HG03575 (cell line): Measurements from ENCODE around the gene ALX4.

Experiments used
- ATAC-seq: cut with Tn5 transposase; IDR thresholded peaks from one replicate; pipeline ENCODE4 v1.9.1; 2021; ENCODE audit not compliant: unreplicated experiment, insufficient number of reproducible peaks, low FRiP score; ENCODE audit errors: extremely low read depth

ALX4 gene

DNA sequence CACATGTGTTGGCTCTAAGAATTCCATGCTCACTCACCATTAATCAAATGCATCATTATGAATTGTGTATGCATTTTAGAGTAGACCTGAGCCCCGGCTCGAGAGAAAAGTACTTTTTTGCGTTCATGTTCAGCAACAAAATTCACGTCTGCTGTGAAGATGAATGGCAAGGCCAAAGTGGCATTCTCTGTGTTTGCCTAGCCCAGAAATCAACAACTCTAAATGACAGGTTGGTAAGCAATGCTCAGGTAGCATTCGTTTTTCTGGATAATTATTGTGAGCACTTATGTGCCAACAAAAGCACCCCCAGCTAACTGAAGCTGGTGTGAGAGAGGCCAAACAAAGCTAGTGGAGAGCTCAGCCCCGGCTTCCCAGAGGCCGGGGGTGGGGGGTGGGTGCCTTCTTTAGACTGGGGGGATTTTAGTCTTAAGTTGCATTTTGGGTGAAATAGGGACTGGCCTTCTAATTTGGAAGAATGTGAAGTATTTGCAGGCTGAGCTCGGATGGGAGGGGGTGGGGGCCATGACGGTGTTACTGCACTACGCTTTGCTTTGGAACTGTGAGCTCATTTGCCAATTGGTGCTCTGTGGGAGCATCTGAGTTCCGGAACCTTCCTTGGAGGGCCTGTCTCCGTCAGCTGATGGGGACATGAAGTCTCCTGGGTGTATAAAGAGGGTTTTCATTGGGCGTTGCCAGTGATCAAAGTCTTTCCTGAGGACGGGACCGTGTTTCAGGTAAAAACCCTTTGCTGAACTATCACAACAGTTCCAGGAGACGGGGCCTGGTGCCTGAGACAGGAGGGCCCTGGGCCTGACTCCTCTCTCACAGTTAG lies 29.0 kb upstream of the ALX4 start:
- ATAC-seq = no peak

DNA sequence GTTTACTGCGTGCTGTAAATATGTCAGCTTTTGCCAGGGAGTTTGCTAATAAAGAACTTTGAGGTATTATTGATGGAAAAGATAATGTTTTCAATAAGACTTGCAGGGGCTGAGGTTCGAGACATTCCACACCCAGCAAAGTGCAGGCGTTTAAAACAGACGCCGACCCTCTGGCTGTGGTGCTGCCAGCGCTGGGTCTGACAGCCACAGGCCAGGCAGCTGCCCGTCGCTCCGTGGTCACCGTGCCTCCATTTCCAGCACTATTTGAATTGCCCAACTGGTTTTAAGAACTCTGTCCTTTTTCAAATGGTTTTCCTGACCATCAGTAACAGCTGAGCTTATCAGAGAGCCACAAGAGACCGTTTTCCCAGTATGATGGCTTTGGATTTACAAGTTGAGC lies 28.1 kb upstream of the ALX4 start:
- no peak for ATAC-seq

DNA sequence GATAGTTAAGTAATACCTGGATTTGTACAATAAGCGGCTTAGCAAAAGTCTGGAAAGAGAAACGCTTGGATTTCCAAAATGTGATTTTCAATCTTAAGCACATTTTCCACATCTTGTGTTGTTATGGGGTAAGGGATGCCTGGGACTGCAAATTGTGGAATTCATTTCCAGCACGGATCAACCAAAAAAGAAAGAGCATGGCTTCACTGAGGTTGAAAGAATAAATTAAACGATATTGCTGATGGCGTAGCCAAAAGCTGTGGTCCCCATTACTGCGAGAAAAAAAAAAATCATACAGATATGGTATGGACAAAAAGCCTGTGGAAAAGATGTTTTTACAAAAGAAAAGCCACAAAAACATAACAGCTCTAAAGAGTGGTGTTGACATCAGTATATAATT lies 26.0 kb upstream of the ALX4 start:
- ATAC-seq = no peak

DNA sequence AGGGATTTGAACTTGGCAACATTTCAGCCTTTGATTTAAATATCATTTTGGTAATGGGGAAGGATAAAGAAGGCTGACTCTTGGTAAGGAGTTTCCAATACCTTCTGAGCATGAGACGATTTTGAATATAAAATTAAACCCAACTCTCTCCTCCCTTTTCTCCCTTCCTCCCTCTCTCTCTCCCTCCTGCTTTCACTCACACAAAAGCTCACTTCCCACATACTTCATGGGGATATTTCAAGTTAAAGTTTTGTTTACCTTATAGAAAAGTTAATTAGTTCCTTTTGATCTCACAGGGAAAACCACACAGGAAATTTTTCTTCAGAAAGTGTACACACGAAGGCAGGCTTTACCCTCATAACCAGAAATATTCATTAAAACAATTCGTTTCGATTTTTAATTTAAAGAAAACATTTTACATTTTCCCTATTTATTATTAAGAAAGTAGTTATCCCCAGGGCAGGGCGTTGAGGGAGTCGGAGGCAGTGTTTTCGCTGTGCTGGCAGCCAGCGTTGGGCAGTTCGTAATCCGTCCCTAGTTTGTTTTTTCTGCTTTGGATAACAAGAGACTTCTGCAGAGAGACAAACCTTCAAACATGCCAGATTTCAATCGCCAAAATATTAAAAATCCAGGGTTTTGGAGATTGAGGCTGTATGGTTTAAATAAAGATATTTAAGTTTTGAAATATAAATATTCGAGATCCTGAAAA lies 25.3 kb upstream of the ALX4 start:
- ATAC-seq = no peak

DNA sequence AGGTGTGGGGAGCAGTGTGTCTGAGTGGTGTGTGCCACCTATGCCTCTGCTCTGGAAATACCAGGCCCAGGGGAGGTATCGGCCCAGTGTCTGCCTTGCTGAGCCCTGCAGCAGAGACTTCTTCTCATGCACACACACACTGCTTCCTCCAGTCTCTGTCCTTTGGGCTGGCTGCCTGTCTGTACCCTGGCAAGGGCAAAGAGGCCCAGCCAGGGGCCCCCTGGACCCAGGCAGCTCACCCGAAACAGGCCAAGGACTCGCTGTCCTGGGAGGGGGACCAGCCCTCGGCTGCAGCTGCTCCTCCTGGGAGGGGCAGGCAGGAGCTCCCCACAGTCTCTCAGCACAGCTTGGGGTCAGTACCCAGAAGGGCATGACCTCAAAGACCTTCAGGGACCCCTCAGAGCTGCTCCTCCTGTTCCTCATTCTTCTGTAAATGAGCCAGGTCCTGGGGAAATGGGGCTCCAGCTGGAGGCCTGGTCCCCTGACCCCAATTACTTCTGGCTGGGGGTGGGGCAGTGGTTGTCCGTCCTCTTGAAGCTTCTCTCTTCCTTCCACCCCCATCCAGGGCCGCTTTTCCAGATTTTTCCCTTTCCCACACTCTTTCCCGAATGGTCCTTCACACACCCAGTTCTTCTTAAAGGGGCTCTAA lies 24.5 kb upstream of the ALX4 start:
- no peak for ATAC-seq

DNA sequence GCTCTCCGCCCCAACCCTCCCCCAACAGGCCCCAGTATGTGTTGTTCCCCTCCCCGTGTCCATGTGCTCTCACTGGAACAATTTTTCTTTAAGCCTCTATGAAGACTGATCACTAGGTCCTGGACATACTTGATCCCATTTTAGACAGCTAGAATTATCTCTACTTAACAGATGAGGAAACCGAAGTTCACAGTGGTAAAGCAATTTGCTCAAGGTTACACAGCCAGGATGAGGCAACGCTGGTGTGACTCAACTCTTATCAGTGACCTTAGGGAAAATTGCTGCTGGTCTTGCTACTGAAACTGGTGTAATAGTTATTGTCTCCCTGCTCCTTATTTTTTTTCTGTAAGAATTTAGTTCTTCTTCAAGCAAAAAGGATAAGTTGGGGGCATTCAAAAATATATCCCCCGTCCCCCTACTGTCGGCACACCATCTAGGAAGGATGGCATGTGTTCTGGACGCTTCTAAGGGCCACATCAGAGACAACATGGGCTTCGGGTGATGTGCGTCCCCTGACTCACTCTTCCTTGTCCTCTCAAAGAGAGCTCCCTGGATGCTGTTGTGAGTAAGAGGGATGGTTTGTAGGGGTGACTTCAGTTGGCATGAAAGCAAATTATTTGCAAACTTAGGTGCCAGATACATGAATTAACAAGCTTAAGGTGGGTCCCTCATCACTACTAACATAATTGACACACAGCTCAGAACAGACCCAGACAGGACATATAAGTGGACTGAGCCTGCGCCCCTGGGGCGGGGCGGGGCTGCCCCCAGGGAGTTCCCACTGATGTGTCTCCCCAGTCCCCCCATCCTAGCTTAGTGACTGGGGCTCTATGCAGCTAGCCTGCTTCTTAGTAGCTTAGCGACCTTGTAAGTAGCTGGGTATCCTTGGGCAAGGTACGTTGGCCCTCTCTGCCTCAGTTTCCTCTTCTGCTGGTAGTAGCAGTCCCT lies 23.6 kb upstream of the ALX4 start:
- ATAC-seq = no peak

DNA sequence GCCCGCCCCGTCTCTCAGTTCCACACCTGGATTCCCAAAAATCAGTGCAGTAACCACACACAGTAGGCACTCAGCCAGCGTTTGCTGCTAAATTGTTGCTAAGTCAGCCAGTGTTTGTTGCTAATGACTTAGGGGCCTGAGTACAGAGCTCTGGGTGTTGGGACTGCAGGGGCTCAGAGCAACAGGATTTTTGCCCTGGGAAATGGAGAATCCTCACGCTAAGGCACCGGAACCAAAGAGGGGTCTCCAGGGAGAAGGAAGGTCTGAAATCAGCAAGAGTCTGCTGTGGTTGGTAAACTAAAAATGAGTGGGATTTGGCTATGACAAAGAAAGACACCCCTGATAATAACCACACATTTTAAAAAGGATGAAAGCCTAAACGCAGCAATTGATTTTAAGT lies 22.7 kb upstream of the ALX4 start:
- no peak for ATAC-seq

DNA sequence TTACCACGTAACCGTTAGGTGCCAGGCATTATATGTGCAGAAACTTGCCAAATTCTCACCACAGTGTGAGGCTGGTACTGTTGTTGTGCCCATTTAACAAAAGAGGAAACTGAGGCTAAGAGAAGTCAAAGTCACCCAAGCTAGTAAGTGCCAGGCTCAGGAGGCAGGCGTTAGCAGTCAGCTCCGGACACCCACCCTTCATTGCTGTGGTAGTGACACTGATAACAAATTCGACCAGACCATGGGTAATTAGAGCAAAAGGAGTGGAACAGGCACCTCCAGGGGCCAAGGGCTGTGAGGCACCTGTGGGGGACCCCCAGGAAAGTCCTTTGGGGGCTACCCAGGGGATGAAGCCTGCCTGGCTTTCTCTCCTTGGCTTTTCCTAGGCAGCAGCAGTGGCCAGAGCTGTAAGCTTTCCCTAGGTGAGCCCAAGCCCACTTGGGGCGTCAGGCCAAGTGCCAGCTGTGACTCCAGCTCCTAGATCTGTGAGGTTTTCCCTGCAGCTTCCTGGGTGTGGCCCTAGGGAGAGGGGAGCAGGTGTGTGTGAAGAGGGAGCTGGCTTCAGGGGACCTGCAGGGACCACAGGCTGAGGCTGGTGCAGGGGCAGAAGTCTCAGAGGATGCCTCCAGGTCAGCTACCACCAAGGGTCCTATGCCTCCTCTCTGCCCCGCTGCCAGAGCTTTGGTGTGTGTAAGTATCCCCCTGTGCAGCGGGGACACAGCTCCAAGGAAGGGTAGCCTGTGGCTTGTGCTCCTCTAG lies 19.7 kb upstream of the ALX4 start:
- ATAC-seq = no peak

DNA sequence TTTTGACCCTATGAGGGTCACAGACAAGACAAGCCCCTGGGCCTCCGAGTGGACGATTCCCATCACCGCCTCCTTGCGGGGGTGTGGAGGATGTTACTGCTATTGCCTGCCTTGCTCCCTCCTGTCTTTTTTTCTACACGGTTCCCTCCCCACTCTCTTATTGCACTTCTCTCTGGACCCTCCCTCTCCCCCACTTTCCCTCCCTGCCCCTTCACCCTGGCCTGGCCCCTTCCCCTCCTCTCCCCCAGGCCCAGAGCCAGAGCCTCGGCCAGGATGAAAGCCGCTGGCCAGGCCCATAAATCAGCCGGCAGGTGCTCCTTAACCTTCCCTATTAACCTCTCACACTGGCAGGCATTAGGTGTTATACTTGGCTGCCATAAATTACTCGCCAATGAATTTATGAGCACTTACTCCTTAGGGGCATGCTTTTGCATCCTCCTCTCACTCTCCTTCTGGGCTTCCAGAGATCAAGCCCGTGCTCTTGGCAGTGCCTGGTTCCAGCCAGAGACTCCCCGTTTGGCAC lies 18.3 kb upstream of the ALX4 start:
- no peak for ATAC-seq

DNA sequence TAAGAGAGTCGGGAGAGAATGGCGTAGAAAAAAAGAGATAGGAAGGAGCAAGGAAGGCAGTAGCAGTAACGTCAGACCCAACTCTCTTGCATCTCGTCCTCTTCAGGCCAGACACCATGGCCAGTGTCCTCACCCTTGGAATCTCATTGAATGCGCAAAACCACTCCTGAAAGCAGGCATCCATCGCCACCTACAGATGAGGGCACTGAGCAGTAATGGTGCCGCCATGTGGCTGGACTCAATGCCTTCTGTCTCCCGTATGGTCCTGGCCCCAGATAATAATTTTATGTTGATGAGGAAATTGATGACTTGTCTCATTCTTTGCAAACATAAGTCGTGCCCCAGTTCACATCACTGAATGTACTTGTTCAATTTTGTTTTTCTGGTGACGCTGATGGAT lies 17.8 kb upstream of the ALX4 start:
- ATAC-seq = no peak

DNA sequence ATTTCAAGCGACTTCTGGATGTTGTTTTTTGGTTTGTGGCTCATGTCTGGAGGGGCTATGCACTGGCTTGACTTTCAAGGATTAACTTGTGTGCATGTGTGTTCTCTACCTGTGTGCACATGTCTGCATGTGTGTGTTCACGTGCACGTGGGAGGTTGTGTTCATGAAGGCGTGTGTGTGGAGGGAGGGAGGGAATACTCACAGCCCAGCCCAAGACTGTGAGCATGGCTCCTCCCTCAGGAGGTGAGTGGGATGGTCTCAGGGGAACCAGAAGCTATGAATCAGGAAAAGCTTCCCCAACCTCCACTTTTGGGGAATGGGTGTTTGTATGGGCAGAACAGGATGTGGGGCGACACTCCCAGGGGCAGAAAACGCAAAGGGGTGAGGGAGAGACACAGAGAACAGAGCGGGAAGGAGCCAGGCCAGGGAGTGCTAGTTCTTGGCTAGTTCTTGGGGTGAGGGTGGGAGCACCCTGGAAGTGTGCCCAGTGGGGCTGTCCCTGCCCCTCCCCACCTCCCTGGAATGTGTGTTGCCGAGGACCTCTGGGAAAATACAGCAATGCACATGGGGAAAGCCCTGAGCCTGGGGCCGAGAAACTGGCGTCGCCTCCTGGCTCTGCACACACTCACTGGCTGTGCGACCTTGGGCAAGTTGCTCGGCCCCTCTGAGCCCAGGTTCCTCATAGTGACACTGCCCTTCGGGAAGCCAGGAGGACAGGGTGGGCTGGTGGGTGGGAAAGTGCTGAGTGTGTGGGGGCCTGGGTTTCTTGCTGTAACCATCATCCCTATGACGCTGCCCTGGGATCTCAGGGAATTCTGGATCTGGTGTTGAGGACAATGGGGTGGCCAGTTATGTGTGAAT lies 16.9 kb upstream of the ALX4 start:
- no peak for ATAC-seq

DNA sequence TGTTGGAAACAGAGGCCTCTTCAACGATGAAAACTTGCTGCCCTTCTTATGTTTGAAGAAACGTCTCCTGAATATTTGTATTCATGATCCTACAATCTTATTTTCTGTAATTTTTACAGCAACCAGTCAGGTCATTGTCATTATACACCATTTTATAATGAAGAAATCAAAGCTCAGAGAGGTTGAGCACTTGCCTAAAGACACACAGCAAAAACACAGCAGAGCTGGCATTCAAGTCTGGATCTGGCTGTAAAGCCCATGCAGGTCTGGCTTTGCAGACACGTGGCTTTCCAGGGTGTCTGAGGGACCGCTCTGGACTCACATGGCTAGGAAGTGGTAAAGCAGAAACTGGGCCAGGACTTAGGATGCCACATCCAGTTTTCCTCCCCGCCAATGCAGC lies 15.8 kb upstream of the ALX4 start:
- no peak for ATAC-seq

DNA sequence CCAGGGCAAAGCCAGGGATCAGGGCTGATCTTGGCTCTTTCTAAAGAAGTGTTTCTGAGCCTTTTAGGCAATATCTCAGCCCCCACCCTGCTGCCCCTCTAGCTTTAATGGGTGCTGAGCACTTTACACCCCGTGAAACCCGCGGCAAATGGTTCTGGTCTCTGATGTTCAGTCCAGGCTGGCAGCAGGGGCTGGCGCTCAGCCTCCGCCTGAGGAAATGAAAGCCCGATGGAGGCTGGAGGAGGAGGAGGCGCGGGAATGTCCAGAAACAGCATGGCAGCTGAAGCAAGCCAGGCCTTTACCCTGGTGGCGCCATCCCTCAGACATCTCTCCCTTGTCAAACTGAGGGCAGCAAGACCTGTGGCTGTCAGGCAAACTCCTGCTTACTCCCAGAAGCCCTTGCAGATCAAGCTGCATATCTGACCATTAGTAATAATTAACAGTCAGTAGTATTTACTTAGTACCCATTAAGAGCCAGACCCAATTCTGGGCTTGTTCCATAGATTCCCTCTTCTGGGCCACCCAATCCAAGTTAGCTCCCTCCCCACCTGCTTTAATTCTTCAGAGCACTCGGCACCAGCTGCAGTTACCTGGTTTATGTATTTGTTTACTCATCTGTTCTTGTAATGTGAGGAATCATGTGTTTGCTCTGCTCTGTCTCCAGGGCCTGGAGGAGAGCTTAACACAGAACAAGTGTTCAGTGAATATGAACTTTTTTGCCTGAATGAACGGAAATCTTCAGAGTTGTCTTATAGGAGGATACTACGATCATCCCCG lies 15.0 kb upstream of the ALX4 start:
- no peak for ATAC-seq

DNA sequence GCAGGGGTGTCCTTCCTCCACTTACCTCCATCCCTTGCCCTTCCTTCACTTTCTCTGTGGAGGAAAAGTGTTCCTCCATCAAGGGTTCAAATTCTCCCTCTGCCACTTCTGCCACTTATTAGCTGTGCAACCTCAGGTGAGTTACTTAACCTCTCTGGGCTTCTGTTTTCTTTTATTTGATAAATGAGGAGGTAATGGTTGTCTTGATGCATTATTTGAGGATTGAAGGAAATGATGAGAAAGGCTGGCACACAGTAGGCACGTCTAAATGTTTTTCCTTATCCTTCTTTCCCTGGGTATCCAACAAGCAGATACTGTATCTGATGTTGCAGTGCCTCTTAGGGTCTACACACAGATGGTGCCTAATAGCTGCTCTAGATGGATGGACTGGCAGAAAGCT lies 14.3 kb upstream of the ALX4 start:
- ATAC-seq = no peak

DNA sequence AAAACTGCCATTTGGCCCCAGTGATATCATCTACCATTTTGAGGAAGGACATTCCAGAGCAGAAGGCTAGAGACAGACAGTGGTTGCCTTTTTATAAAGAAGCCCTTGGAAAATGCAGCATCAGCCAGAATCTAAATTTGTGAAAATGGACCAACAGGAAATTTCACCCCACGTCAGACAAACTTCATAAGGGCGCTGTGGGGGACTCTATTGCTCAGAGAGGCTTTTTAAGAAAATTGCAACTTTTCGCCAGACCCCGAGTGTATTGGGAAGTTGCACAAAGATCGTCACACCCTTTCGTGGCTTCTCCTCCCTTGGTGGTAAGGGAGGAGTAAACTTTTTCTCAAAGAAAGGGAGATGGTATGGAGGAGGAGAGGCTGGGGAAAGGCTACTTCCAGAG lies 12.3 kb upstream of the ALX4 start:
- no peak for ATAC-seq

DNA sequence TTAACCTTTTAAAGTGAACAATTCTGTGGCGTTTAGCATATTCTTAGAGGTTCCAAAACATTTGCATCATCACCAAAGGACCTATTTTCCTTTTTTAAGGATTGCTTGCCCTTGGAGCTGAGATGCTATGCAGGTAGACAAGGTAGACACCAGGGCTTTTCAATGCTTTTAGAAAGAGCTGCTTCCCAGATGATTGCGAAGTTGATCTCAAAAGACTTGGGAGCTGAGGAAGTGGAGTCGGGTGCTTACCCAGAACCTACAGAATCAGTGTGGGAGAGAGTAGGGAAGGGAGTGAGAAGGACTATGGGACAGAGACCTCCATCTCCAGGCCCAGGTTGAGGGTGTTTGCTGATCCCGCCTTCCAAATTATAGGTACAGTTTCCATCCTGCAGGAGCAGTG lies 11.1 kb upstream of the ALX4 start:
- ATAC-seq = no peak
